OCI-LY1 (cell line): ENCODE results near the gene AGBL1.

Experiments used
- H2AFZ ChIP-seq: fragments of 200-600 bp; sonication (generic), shearing (Covaris generic); 2 replicates; pipeline ENCODE4 v1.6.0; 2014; ENCODE audit warnings: antibody characterized with exemption, mild to moderate bottlenecking, low read length
- H3F3A ChIP-seq: fragments of 200-600 bp; sonication (generic), shearing (Covaris generic); 2 replicates; pipeline ENCODE4 v1.6.0; 2014; ENCODE audit warnings: mild to moderate bottlenecking, antibody characterized with exemption, low read length, moderate library complexity; ENCODE audit not compliant: insufficient read depth
- H3K27ac ChIP-seq: fragments of 200-600 bp; sonication (generic); 2 replicates; pipeline ENCODE4 v1.5.1; 2014; ENCODE audit warnings: low read length, mixed run types, mild to moderate bottlenecking, low read depth; ENCODE audit not compliant: poor library complexity, severe bottlenecking
- H3K27me3 ChIP-seq: fragments of 200-600 bp; sonication (generic); 2 replicates; pipeline ENCODE4 v1.6.0; 2014; ENCODE audit warnings: antibody characterized with exemption, mild to moderate bottlenecking, low read length, moderate library complexity; ENCODE audit not compliant: insufficient read depth
- H3K36me3 ChIP-seq: fragments of 200-600 bp; sonication (generic); 2 replicates; pipeline ENCODE4 v1.6.1; 2014; ENCODE audit warnings: mild to moderate bottlenecking, antibody characterized with exemption, low read length, moderate library complexity, mixed read lengths; ENCODE audit not compliant: insufficient read depth
- H3K4me1 ChIP-seq: fragments of 200-600 bp; sonication (generic); 2 replicates; pipeline ENCODE4 v1.5.1; 2014; ENCODE audit warnings: mild to moderate bottlenecking, low read length, moderate library complexity; ENCODE audit not compliant: insufficient read depth, severe bottlenecking
- H3K4me2 ChIP-seq: fragments of 200-600 bp; sonication (generic), shearing (Covaris generic); 2 replicates; pipeline ENCODE4 v1.6.1; 2014; ENCODE audit warnings: low read length
- H3K4me3 ChIP-seq: fragments of 200-600 bp; sonication (generic); 2 replicates; pipeline ENCODE4 v1.5.1; 2014; ENCODE audit warnings: low read length, low read depth, mild to moderate bottlenecking, mixed read lengths; ENCODE audit not compliant: poor library complexity, severe bottlenecking
- H3K79me2 ChIP-seq: fragments of 200-600 bp; shearing (Covaris generic); 2 replicates; pipeline ENCODE4 v1.6.1; 2016; ENCODE audit warnings: mixed run types, low read length, mixed read lengths; ENCODE audit not compliant: insufficient read depth
- H3K9ac ChIP-seq: fragments of 200-600 bp; sonication (generic), shearing (Covaris generic); 2 replicates; pipeline ENCODE4 v1.6.1; 2014; ENCODE audit warnings: mild to moderate bottlenecking, low read length, mixed read lengths
- H3K9me2 ChIP-seq: fragments of 200-600 bp; sonication (generic), shearing (Covaris generic); 2 replicates; pipeline ENCODE4 v1.6.1; 2014; ENCODE audit warnings: low read depth, mild to moderate bottlenecking, low read length, mixed read lengths
- H3K9me3 ChIP-seq: fragments of 200-600 bp; shearing (Covaris generic); 2 replicates; pipeline ENCODE4 v1.6.1; 2014; ENCODE audit warnings: low read length, mixed read lengths
- H4K20me1 ChIP-seq: fragments of 200-600 bp; sonication (generic), shearing (Covaris generic); 2 replicates; pipeline ENCODE4 v1.6.0; 2016; ENCODE audit warnings: mild to moderate bottlenecking, low read length; ENCODE audit not compliant: insufficient read depth
- CTCF ChIP-seq: fragments of 200-600 bp; sonication (generic), shearing (Covaris generic); IDR thresholded peaks from 2 replicates; pipeline ENCODE4 v1.5.1; 2017; ENCODE audit warnings: mild to moderate bottlenecking, antibody characterized with exemption, low read length, moderate library complexity, mixed read lengths
- EZH2 ChIP-seq: fragments of 200-600 bp; sonication (generic), shearing (Covaris generic); IDR thresholded peaks from 2 replicates; pipeline ENCODE4 v1.8.0; 2017; ENCODE audit warnings: borderline replicate concordance, mixed run types, mild to moderate bottlenecking, antibody characterized with exemption, low read length, moderate library complexity, mixed read lengths

The AGBL1 gene

DNA sequence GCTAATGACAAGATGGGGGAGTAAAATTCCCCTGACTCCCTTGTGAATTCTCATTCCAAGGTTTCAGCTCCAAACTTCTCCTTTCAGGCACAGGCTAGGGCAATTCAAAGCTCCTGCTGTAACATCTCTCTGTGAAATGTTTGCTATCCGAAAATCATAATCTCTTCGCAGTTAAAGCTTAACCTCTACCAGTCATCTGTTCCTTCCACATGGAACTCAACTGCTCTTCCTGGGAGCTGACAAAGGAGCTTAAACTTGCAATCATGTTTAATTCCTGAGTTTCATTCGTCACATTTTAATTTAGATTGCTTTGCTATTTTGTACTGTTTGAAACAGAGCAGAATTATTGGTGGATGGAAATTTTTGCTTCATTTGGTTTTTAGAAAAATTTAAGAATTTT, 328.6 kb downstream of the AGBL1 start:
- Histone ChIP-seq H3K9me3 (no peaks in the 10 kb centered on the region), H3K4me2 (no peak overlapping the region)

GRCh38 chr15:86411916-86412315, 332.2 kb downstream of the AGBL1 start:
- H3K9ac ChIP-seq = no peak overlapping the region
- H3K4me1 ChIP-seq = no peaks in the 10 kb centered on the region
- H3F3A ChIP-seq = no peaks in the 10 kb centered on the region
- no peak overlapping the region for H3K4me2 ChIP-seq
- H3K9me3 ChIP-seq = no peaks in the 10 kb centered on the region
- H3K79me2 ChIP-seq = no peaks in the 10 kb centered on the region
- no peaks in the 10 kb centered on the region for H3K36me3 ChIP-seq
- H3K27ac ChIP-seq = no peak overlapping the region
- H3K27me3 ChIP-seq = no peaks in the 10 kb centered on the region
- H3K9me2 ChIP-seq = no peaks in the 10 kb centered on the region
- no peak for TF ChIP-seq CTCF
- no peak for TF ChIP-seq EZH2
- no peaks in the 10 kb centered on the region for H4K20me1 ChIP-seq
- H2AFZ ChIP-seq = no peak overlapping the region
- no peak overlapping the region for H3K4me3 ChIP-seq

More for the DNA sequence above, 328.6 kb downstream of the AGBL1 start:
- Histone ChIP-seq H3K4me1 (no peaks in the 10 kb centered on the region), H3K9me2 (no peaks in the 10 kb centered on the region), H3K79me2 (no peaks in the 10 kb centered on the region), H4K20me1 (no peaks in the 10 kb centered on the region), H3K27ac (no peak overlapping the region), H3K27me3 (no peaks in the 10 kb centered on the region), H3K9ac (no peak overlapping the region), H3K36me3 (no peaks in the 10 kb centered on the region), H3K4me3 (no peak overlapping the region), H2AFZ (no peak overlapping the region), H3F3A (no peaks in the 10 kb centered on the region)
- no peak for TF ChIP-seq EZH2
- no peak for TF ChIP-seq CTCF

DNA sequence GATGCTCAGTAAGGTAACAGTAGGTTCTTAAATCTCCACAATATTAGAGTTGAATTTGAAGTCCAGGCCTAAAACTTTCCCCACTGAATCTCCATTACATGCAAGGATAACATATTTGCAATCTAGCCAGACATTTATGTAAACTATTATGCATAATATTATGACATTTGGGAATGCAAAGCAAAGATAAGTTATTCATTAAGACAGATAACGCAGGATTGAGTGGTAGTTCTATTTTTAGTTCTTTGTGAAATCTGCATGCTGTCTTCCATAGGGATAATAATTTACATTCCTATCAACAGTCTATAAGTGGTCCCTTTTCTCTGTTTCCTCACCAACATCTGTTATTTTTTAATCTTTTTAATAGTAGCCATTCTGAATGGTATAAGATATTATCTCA, 333.5 kb downstream of the AGBL1 start:
- H3K9ac ChIP-seq = no peak overlapping the region
- H3K36me3 ChIP-seq = no peaks in the 10 kb centered on the region
- H3F3A ChIP-seq = no peaks in the 10 kb centered on the region
- no peaks in the 10 kb centered on the region for H3K4me1 ChIP-seq
- no peaks in the 10 kb centered on the region for H3K79me2 ChIP-seq
- TF ChIP-seq EZH2 = no peak
- no peak for TF ChIP-seq CTCF
- H4K20me1 ChIP-seq = no peaks in the 10 kb centered on the region
- H2AFZ ChIP-seq = no peak overlapping the region
- H3K4me3 ChIP-seq = no peak overlapping the region
- no peaks in the 10 kb centered on the region for H3K9me3 ChIP-seq
- H3K4me2 ChIP-seq = no peak overlapping the region
- H3K27me3 ChIP-seq = no peaks in the 10 kb centered on the region
- H3K9me2 ChIP-seq = no peaks in the 10 kb centered on the region
- H3K27ac ChIP-seq = no peak overlapping the region
